OCI-LY7 (cell line): ENCODE data around the gene FCN1.

Experiments
- CTCF ChIP-seq: fragments of 200-600 bp; sonication (generic); conservative IDR thresholded peaks from 2 replicates; pipeline ENCODE4 v1.5.1; 2014; ENCODE audit warnings: mild to moderate bottlenecking, antibody characterized with exemption, low read length, moderate library complexity, mixed read lengths
- EZH2phosphoT487 ChIP-seq: fragments of 200-600 bp; sonication (generic); IDR thresholded peaks from 2 replicates; pipeline ENCODE4 v1.6.1; 2018; ENCODE audit warnings: low read depth, borderline replicate concordance, mild to moderate bottlenecking, mixed run types, antibody characterized with exemption, low read length, moderate library complexity, mixed read lengths

GRCh38 chr9:134932606-134933005, 14.9 kb upstream of the FCN1 start:
- no peak for TF ChIP-seq CTCF
- TF ChIP-seq EZH2phosphoT487 = no peak
